Mononuclear cell (primary cell): Measurements from ENCODE around the gene HIBADH. TPM values are rescaled to one million over a fixed set of nuclear protein-coding genes. Genes with fewer than 3 reads are reported as not detected.
"Not testable (repeated sequence)": the region's sequence is repeated elsewhere in the genome, so short reads cannot be mapped to it uniquely, and the experiment has no call there.

Source experiments
- H3K27me3 ChIP-seq: 2 replicates; pipeline ENCODE4 v1.6.0; 2011; ENCODE audit warnings: low read length, control low read depth; ENCODE audit not compliant: insufficient read depth
- H3K4me1 ChIP-seq: 2 replicates; pipeline ENCODE4 v1.5.1; 2011; ENCODE audit warnings: mild to moderate bottlenecking, low read length, control low read depth; ENCODE audit not compliant: insufficient read depth
- H3K4me3 ChIP-seq: 2 replicates; pipeline ENCODE4 v1.5.1; 2011; ENCODE audit warnings: mild to moderate bottlenecking, low read length, moderate library complexity
- H3K9me3 ChIP-seq: 2 replicates; pipeline ENCODE4 v1.5.1; 2011; ENCODE audit warnings: low read depth, mild to moderate bottlenecking, control low read depth, low read length
- total RNA-seq: library from RNA; depleted of rRNA; stranded (reverse); fragments of >200 nt; gene quantifications from one replicate; pipeline ENCODE4 v1.2.3, GENCODE V29; 2012

HIBADH gene
- total RNA-seq, 1 donor = 6.6 TPM

DNA sequence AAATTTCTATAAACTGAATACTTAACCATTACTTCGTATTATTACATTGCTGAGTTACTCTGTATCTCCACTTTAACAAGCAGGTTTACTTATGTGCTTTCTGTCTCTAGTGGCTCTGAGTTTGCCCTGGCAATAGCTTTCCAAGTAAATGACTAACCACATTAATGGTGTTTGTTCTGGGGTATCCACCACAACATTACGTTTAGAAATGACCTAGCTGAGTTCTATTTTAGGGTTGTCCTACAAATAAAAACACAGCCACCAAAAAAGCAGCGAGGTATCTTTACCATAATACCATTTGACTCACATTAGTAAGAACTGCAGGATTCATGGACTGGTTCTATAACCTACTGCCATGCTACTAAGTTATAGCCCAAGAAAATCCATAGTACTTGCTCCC is 83.1 kb downstream of the HIBADH start:
- Histone ChIP-seq H3K4me3 (no peak overlapping the region), H3K9me3 (no peaks in the 10 kb centered on the region), H3K27me3 (no peaks in the 10 kb centered on the region), H3K4me1 (no peaks in the 10 kb centered on the region)

DNA sequence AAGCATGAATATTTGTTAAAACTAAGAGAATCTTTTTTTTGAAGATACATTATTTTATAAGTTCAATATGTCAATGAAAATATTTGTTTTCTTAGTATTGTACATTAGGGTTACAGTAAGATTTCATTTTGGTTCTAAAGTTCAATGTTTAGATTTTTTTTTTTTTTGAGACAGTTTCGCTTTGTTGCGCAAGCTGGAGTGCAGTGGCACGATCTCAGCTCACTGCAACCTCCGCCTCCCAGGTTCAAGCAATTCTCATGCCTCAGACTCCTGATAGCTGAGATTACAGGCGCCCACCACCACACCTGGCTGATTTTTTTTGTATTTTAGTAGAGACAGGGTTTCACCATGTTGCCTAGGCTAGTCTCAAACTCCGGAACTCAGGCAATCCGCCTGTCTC is 84.5 kb downstream of the HIBADH start:
- H3K9me3 ChIP-seq, H3K4me1 ChIP-seq, H3K27me3 ChIP-seq: not testable (repeated sequence)

DNA sequence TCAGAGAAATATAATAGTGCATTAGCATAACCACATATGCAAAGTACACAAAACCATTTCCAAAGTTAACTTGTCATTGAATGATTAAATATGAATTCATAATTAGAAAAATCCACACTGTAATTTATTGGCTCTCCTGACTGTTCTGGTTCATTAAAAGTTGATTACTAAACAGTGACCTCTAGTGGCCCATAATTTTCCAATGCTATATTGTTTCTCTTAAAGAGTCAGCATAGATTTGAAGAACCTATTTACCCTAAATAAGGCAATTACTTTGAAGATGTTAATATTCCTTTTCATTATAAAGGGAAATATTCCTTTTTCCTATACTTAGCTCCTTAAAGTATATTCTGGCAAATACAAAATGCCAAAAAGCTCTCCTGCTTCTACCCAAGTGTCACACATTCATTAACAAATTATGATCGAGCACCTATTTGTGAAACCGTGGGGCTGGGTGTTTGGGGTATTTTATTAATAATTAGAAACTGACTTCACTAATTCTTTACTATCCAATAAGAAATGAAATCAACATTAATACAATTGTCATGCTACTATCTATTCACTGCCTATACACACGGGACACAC is 86.2 kb downstream of the HIBADH start:
- Histone ChIP-seq H3K4me3 (no peak overlapping the region), H3K4me1 (no peaks in the 10 kb centered on the region)

More for the DNA sequence above, 84.5 kb downstream of the HIBADH start:
- H3K4me3 ChIP-seq = not testable (repeated sequence)

DNA sequence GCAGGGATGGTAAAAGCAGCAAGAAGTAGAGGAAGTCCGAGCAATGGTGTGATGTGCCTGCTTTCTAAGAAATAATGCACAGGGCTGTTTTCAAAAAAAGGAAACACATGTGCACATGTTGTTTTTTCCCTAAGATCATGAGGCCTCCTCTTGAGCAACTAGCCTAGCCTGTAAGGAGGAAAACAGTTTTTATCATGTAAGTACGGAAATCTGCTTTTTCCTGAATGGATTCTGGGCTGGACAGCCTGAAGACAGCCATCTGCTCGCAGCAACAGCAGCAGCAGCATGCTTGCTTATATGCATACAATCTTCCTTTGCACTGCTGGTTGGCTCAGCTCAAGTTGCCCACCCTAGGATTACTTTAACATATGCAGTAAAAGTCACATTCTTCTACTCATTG is 87.1 kb downstream of the HIBADH start:
- no peak overlapping the region for H3K4me3 ChIP-seq
- no peaks in the 10 kb centered on the region for H3K9me3 ChIP-seq
- H3K4me1 ChIP-seq = no peaks in the 10 kb centered on the region
- no peaks in the 10 kb centered on the region for H3K27me3 ChIP-seq

More for the DNA sequence above, 86.2 kb downstream of the HIBADH start:
- H3K27me3 ChIP-seq = no peaks in the 10 kb centered on the region
- no peaks in the 10 kb centered on the region for H3K9me3 ChIP-seq

DNA sequence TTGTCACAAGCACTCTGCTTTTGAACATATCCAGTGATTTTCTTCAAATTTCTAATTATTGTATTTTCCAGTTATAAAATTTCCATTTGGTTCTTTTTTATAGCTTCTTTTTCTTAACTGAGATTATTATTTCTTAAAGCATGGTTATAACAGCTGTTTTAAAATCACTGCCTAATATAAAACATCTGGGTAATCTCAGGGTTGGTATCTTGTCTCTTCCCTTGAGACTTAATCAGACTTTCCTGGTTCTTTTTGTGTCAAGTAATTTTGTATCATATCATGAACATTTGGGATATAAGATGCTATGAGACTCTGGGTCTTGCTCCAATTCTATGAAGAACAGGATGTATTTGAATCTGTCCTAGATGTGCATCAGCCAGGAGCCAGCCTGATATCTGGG is 93.6 kb downstream of the HIBADH start:
- Histone ChIP-seq H3K27me3 (no peaks in the 10 kb centered on the region), H3K9me3 (peaks cover 11% of the 10 kb centered on the region), H3K4me3 (no peak overlapping the region)

DNA sequence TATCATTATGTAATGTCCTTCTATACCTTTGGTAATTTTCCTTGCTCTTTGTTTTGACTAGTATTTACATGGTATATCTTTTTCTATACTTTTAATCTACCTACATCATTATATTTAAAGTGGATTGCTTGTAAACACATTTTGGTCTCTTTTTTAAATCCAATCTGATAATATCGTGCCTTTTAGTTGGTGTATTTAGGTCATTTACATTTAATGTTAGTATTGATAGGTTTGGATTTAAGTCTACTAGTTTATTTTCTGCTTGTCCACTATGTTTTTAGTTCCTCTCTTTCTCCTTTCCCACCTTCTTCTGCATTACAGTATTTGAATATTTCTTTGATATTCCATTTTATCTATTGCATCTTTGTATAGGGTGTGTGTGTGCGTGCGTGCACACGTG is 95.4 kb downstream of the HIBADH start:
- no peaks in the 10 kb centered on the region for H3K27me3 ChIP-seq
- H3K4me1 ChIP-seq = no peaks in the 10 kb centered on the region
- H3K9me3 ChIP-seq = peaks cover 11% of the 10 kb centered on the region
- H3K4me3 ChIP-seq = no peak overlapping the region

More for the DNA sequence above, 93.6 kb downstream of the HIBADH start:
- no peaks in the 10 kb centered on the region for H3K4me1 ChIP-seq

DNA sequence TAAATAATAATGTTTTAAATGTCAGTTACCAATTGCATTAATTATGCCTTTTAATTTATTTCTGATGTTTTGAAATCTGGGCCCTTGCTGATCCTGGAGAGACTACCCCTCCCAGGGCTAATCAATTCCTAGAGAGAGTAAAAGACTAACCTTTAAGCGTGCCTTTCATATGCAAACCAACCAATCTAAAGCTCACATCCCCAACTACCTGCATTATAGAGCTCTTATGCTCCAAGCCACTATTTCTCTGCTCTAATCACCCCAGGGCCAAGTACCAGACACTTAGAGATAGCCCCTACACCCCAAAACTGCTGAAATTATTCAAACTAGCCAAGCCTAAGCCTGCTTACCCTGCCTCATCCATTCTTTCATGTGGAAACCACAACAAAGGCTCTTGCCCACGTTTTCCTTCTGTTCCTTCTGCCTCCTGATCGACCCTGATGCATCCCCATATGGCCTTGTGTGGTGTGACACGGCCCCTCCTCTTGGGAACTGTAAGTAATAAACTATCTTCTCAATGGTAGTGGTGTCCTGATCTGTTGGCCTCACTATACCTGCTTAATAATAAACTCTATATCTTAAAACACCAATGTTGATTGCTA is 97.7 kb downstream of the HIBADH start:
- peaks cover 11% of the 10 kb centered on the region for H3K9me3 ChIP-seq
- H3K27me3 ChIP-seq = no peaks in the 10 kb centered on the region
- no peak overlapping the region for H3K4me3 ChIP-seq

DNA sequence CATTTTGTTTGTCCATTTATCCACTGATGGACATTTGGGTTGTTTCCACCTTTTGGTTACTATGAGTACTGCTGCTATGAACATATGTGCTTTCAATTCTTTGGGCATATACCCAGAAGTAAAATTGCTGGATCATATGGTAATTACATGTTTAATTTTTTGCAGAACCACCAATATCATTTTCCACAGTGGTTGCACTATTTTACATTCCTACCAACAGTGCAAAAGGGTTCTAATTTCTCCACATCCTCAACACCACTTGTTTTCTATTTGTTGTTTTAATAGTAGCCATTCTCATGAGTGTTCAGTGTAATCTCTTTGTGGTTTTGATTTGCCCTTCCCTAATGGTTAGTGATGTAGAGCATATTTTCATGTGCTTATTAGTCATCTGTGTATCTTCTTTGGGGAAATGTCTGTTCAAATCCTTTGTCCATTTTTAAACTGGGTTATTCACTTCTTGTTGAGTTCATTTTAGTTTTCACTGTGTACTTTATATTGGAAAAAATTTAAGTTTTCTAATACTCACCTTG is 101.9 kb downstream of the HIBADH start:
- Histone ChIP-seq H3K9me3 (no peaks in the 10 kb centered on the region), H3K27me3 (no peaks in the 10 kb centered on the region), H3K4me1 (no peaks in the 10 kb centered on the region), H3K4me3 (no peak overlapping the region)

More for the DNA sequence above, 97.7 kb downstream of the HIBADH start:
- H3K4me1 ChIP-seq = no peaks in the 10 kb centered on the region

DNA sequence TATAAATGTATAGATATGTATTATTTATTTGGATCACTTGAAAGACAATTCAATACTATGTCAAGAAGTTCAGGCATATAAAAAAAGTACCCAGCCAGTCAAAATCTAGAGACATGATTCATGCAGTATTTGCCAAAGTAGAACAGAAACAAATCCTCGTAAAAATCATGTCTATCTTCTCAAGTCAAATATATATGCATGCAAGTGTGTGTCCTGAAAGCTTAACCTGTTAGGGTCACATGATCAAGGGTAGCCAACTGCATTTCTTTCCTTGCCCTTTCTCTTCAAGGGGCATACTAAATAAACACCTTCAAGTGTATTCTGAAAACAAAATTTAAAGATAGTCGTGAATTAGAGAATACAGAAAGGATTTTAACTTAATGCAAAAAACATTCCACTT is 107.0 kb downstream of the HIBADH start:
- Histone ChIP-seq H3K4me1 (no peaks in the 10 kb centered on the region), H3K4me3 (no peak overlapping the region), H3K9me3 (no peaks in the 10 kb centered on the region), H3K27me3 (no peaks in the 10 kb centered on the region)

DNA sequence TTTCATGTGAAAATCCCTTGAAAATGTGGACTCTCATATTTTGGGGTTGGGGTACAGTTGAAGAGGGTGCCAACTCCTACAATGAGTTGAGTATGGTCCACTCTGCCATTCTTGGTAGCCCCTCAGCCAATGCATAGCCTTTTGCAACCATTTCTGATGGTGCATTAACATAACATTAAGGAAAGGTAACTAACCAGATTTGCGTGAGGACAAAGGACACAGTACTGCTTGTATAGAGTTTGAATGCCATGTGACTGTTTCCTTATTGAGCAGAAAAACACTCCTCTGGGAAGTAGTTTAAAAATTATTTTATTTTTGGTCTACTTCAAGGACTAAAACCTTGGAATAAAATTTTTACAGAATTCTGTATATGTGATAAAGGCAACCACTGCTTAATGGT is 107.9 kb downstream of the HIBADH start:
- Histone ChIP-seq H3K27me3 (no peaks in the 10 kb centered on the region), H3K4me3 (no peak overlapping the region), H3K9me3 (no peaks in the 10 kb centered on the region), H3K4me1 (no peaks in the 10 kb centered on the region)

DNA sequence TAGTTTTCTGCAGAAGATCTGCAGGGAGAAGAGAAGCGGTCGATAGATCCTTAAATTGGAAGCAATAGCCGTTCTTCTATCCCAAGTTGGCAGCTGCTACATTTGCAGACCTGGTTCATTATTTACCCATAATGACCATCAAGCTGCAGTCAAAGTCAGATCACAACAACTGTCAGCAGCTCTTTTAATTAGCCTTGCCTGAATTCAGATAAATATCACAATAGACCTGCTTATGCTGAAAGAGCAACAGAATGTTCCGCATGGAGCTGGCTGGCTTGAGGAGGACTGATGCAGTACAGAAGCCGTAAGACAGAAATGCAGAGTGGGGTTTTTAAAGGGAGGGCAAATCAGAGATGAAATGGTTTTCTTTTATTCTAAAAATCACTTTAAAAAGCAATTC is 109.4 kb downstream of the HIBADH start:
- H3K4me1 ChIP-seq = no peaks in the 10 kb centered on the region
- H3K4me3 ChIP-seq = no peak overlapping the region
- no peaks in the 10 kb centered on the region for H3K27me3 ChIP-seq
- no peaks in the 10 kb centered on the region for H3K9me3 ChIP-seq

DNA sequence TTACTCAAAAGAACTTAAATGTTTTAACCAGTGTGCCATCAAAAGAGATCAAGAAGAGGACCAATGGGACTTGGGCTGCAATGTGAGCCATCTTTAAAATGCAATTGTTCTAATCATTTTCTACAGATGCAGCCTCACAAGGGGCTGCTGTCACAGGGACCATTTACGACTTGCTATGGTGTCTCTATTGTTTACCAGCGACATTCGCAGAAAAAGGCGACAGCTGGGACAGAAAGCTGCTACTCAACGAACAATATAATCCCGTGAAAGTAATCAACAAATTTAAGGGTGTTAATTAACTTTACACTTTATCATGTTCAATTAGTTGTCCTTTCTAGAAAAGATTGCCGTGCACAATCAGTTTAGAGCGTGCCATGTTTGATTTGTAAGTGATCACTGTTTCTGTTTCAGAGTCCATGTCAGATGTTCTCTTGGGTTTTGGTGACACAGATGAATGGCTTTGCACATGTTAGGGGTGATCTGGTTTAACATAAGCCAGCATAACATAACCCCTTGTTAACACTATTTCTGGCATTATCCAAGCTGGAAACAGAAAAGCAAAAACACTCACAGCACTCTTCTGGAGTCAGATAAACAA is 110.8 kb downstream of the HIBADH start:
- Histone ChIP-seq H3K4me3 (no peak overlapping the region), H3K4me1 (no peaks in the 10 kb centered on the region), H3K9me3 (no peaks in the 10 kb centered on the region), H3K27me3 (no peaks in the 10 kb centered on the region)

DNA sequence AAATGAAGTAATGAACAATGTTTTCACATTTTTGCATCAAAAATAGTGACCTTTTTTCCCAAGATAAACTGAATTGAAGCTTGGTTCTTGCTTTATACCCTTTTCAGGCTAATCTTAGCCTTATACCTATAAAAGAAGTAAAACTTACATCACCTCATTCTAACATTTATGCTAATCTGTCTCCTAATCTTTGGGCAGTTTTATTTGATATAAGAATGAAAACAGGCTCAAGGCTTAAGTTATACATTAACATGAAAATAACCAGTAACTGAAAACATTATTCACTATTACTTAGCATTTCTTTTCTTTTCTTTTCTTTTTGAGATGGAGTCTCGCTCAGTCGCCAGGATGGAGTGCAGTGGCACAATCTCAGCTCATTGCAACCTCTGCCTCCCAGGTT is 113.1 kb downstream of the HIBADH start:
- H3K27me3 ChIP-seq = no peaks in the 10 kb centered on the region
- no peaks in the 10 kb centered on the region for H3K4me1 ChIP-seq
- H3K4me3 ChIP-seq = no peak overlapping the region
- H3K9me3 ChIP-seq = no peaks in the 10 kb centered on the region

DNA sequence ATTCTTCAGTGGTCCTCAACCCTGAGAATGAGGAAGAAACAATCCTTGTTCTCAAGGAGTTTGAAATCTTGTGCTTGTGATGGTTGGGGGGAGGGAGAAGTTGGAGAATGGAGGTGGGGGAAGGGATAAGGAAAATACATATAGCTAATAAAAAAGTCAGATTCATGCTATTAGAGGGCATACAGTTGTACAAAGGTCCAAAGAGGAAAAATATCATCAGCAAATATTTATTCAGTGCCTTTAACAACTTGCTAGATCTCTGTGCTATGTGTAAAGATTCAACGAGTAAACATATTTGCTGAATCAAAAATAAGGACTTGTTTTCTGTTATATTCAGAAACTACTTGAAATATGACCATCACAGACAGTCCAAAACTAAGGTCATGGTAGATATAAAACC is 114.4 kb downstream of the HIBADH start:
- Histone ChIP-seq H3K9me3 (no peaks in the 10 kb centered on the region), H3K4me1 (no peaks in the 10 kb centered on the region), H3K27me3 (no peaks in the 10 kb centered on the region), H3K4me3 (no peak overlapping the region)

DNA sequence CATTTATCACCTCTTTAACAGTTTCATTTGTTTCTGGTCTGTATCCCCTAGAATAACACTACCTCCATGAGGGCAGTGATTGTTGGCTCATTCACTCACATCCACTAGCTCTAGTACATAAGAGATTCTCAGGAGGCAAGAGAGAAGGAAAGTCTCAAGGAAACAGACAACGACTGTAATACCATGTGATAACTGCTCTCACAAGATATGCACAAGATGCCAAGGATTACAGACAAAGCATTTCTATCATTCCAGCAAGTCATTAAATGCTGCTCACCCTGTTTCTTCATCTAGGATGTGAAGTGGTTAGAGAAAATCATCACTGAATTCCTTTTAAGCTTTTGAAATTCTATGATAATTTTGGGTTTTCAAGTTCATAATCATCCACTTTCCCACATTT is 115.3 kb downstream of the HIBADH start:
- no peaks in the 10 kb centered on the region for H3K9me3 ChIP-seq
- no peaks in the 10 kb centered on the region for H3K4me1 ChIP-seq
- H3K4me3 ChIP-seq = no peak overlapping the region
- no peaks in the 10 kb centered on the region for H3K27me3 ChIP-seq

DNA sequence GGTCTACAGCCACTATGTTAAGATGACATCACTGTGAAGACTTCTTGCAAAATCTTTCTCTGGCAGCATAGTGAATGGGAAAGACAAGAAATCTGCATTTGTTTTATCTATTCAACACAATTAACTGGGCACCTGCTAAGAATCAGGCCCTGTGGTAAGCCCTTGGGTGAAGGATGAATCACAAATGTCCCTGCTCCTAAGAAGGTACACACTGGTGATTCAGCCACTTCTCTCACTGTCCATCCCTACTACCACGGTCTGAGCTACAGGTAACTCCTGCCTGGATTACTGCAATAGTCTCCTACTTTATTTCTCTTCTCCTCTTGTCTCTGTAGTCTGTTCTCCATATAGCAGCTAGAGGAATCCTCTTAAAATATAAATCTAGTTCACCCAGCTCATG is 116.1 kb downstream of the HIBADH start:
- H3K4me3 ChIP-seq = no peak overlapping the region
- no peaks in the 10 kb centered on the region for H3K27me3 ChIP-seq
- no peaks in the 10 kb centered on the region for H3K4me1 ChIP-seq
- no peaks in the 10 kb centered on the region for H3K9me3 ChIP-seq
